HG02763 (cell line): ENCODE data around the gene JCHAIN.

Experiments
- ATAC-seq: cut with Tn5 transposase; IDR thresholded peaks from one replicate; pipeline ENCODE4 v1.9.1; 2021; ENCODE audit warnings: mild to moderate bottlenecking, moderate library complexity; ENCODE audit not compliant: unreplicated experiment

The JCHAIN gene

DNA sequence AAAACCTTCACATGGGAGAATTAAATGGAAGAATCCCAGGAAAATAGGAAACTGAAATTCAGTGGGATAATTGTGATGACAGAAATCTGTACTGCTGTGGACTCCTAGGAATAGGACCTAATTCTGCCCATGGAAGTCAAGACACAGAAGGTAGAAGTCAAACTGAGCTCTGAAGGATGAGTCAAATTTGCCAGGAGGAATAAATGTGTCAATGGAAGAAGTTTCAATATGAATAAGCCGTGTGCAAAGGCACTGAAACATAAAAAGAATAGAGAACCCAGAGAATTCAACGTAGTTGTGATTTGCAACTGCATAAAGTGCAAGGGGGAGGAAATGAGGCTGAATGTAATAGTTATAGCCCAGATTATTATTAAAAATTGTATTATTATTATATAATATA is 26.1 kb downstream of the JCHAIN start:
- ATAC-seq = no peak

DNA sequence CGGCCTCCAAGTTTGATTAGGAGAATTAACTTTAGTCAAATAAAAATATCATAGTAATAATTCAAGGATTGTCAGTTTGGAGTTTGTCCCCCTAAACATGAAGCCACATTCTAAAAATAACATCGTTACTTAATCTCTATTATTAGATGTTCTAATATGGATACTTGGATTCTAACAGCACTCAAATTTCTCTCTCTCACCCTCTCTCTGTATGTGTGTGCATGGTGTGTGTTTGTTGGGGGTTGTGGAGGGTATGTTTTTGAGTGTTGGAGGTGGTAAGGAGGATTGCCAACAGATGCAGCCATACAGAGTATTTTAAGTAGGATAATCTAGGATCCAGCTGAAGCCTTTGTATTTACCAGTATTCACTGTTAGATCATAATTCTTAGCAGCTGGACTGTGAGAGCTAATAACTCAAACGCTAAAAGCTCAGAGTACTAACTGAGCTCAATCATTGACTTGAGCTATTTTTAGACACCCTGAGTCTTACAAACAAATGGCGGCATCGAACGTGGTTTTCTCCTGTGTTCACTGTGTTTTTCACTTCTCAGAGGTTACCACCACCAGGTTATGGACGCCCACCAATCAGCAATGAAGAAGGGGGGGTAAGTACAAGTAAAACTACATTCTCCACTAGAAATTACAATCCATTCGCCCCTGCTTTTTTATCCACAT is 28.9 kb downstream of the JCHAIN start:
- no peak for ATAC-seq

DNA sequence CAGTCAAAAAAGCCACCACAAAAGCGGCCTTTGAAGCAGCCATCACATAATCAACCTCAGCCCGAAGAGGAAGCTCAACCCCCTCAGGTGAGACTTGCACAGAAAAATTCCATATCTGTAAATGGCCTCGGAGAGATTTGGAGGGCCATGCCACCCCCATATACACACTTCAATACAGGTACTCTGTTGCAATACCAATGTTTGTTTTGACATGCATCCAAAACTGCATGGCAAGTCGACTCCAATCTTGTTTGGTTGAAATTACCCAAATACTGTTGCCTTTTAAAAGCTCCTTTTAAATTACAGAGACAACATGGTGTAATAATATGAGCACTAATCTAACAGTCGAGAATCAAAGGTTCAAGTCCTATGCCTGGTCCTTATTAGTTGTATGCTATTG is 31.8 kb downstream of the JCHAIN start:
- ATAC-seq = no peak

- no peak for ATAC-seq
Observed at GRCh38 chr4:70632028-70632427, 34.3 kb downstream of the JCHAIN start.

GRCh38 chr4:70630162-70630561 is 36.1 kb downstream of the JCHAIN start:
- no peak for ATAC-seq

GRCh38 chr4:70629469-70630090 is 36.7 kb downstream of the JCHAIN start:
- ATAC-seq = no peak

GRCh38 chr4:70628444-70628843 is 37.9 kb downstream of the JCHAIN start, which contains the start of gene ENAM:
Gene ENAM, plus strand, starts transcription at chr4:70628744. Its CDS starts 757 bp downstream, at chr4:70629501.
- no peak for ATAC-seq

DNA sequence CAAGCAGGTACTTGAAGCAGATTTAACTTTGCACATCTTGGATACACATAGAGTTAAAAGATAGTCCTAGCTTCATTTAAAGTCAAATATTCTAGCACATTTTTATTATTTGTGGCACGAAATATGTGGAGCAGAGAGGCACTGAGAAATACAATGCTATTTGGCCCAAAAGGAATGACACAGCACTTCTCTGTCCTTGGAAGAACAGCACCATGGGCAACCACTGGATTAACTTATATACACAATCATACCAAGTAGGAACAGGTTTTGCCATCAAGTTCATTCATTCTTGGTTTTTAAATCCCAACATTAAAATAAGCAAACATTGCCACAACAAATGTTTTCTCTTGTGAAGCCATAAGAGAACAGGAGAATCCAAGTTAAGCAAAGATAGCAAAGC is 38.7 kb downstream of the JCHAIN start:
- no peak for ATAC-seq

- no peak for ATAC-seq
Observed at GRCh38 chr4:70624226-70624793, 42.0 kb downstream of the JCHAIN start.

- ATAC-seq = no peak
Observed at GRCh38 chr4:70623323-70623722, 43.0 kb downstream of the JCHAIN start.

- ATAC-seq = no peak
Observed at GRCh38 chr4:70619778-70620177, 46.5 kb downstream of the JCHAIN start.

DNA sequence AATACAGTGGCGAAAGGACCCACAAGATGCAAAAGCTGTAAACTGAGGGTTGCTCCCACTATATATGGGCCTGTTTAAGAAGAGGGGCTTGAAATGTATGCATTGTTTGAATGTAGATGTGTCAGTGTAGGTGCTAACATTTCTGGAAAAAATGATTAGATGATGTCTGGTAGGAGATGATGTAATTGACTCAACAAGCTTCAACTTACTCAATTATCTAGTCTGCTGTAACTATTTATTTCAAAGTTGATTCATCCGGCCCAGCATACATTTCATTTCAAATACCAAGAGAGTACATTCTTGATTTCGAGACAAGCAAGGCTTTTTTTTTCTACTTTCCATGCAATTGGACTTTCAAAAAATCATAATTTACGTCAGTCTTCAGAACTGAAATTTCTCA is 47.0 kb downstream of the JCHAIN start:
- ATAC-seq = no peak

DNA sequence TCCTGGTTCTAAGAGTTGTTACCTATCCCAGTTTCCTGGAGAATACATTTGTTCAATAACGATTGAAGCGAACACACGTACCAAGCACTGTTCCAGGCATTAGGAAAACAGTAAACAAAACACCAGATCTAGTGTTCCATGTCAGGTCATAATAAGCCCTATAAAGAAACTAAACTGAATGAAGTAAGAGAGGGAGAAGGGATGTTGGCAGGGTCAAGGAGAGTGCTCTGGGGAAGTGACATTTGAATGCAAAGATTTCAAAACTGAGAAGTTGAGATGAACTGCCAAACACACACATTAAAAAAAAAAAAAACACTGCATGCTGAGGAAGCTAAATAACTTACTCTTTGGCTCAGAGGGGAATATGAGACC is 52.1 kb downstream of the JCHAIN start:
- ATAC-seq = no peak

DNA sequence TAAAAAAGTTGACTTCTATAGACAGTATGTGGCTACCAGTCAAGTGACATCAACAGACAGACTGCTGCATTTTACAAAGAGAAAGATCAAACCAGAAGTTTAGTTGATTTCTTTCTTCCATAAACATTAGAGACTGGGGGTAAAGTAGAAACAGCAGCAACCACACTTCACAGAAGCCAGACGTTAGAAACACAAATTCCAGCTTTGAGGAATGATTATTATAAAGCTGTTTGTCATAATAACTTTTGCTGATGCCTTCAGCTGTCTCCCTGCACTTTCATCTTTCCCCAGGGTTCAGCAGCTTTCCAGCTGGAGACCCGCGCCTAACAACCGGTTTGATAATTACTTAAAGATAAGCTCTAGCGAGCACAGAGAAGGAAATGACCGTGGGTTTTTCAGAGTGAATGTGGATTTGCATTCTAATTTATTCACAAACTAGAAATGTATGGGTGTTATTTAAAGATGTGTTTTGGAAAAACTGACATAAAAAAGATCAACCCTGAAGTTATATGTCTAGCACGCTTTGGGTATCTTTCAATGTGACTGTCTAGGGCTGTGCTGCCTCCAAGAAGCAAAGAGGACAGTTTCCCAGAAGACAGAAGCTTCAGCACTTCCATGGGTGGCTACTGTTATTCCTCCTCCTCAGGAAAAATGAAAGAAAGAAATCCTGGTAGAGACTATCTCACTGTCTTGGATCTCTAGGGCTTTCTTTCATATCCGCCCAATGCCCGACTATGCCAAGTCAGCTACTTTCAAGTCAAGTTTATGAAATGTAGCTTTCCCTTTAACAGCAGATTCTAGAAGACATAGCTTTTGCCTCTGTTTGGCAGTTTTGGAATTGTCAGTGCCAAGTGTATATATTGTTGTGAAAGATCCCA is 52.8 kb downstream of the JCHAIN start:
- ATAC-seq = peak; percentile 57

DNA sequence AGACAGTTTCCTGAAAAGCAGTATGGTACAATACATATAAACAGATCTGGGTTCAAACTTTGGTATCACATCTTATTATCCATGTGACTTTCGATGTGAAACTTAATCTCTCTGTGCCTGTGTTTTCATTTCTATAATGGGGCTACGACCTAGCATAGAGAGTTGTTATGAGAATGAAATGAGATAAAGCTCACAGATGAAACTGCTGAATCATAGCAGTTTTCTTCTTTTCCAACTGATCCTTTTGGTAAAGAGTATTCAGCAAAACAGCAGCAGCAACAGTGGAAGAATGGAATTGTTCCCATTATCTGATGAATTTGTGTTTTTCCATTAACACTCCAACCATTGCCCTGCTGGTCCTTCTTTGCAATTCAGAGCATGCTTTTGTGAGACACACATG is 58.0 kb downstream of the JCHAIN start:
- ATAC-seq = no peak

- no peak for ATAC-seq
Observed at GRCh38 chr4:70607334-70607853, 58.9 kb downstream of the JCHAIN start.

- no peak for ATAC-seq
Observed at GRCh38 chr4:70606459-70606858, 59.8 kb downstream of the JCHAIN start.
